ENCODE data around the gene PLD6.

PLD6 gene

GRCh38 chr17:17227608-17228520 lies 21.7 kb upstream of the PLD6 start:
- no peak for DNase-seq

- DNase-seq, result no peak
Measured at GRCh38 chr17:17226451-17227265, 20.5 kb upstream of the PLD6 start.

GRCh38 chr17:17225901-17226300 lies 19.8 kb upstream of the PLD6 start:
- DNase-seq, result no peak

- DNase-seq, result no peak
Measured at GRCh38 chr17:17224137-17224536, 18.0 kb upstream of the PLD6 start.

- DNase-seq, result no peak
Measured at GRCh38 chr17:17223736-17224135, 17.6 kb upstream of the PLD6 start.

- DNase-seq, result no peak
Measured at GRCh38 chr17:17221329-17221728, 15.2 kb upstream of the PLD6 start.

GRCh38 chr17:17220529-17220928 lies 14.4 kb upstream of the PLD6 start:
- DNase-seq, result no peak

- no peak for DNase-seq
Measured at GRCh38 chr17:17217995-17218394, 11.9 kb upstream of the PLD6 start.

GRCh38 chr17:17216776-17217175 lies 10.6 kb upstream of the PLD6 start:
- no peak for DNase-seq

GRCh38 chr17:17216236-17216635 lies 10.1 kb upstream of the PLD6 start:
- no peak for DNase-seq

GRCh38 chr17:17215575-17215974 lies 9.4 kb upstream of the PLD6 start:
- DNase-seq, result no peak

- no peak for DNase-seq
Measured at GRCh38 chr17:17214646-17215436, 8.7 kb upstream of the PLD6 start.

GRCh38 chr17:17213775-17214174 lies 7.6 kb upstream of the PLD6 start:
- no peak for DNase-seq

- no peak for DNase-seq
Measured at GRCh38 chr17:17207998-17208397, 1.9 kb upstream of the PLD6 start.

GRCh38 chr17:17206913-17207335 lies 791 bp upstream of the PLD6 start:
- no peak for DNase-seq

- peak; percentile 35 for DNase-seq
Measured at GRCh38 chr17:17205368-17206123, 587 bp downstream of the PLD6 start.

- DNase-seq, result no peak
Measured at GRCh38 chr17:17204635-17205231, 1.4 kb downstream of the PLD6 start.

- no peak for DNase-seq
Measured at GRCh38 chr17:17204041-17204591, 2.0 kb downstream of the PLD6 start.

- DNase-seq, result no peak
Measured at GRCh38 chr17:17203173-17203730, 2.9 kb downstream of the PLD6 start.

GRCh38 chr17:17201907-17202306 lies 4.2 kb downstream of the PLD6 start:
- no peak for DNase-seq

GRCh38 chr17:17201271-17201670 lies 4.9 kb downstream of the PLD6 start:
- no peak for DNase-seq
